ENCODE results near the gene NEUROD6. TPM values are rescaled to one million over a fixed set of nuclear protein-coding genes. Genes with fewer than 3 reads are reported as not detected.
A peak's percentile ranks its signal among the peaks of the same experiment; 100 is the strongest.

The NEUROD6 gene
- total and polyA plus RNA-seq, 8 donors: 0.12 to 0.17 TPM; not detected in 6

- Histone ChIP-seq H3K4me1 (no peaks in the 10 kb centered on the region), H3K27me3 (peaks cover 26 to 53% of the 10 kb centered on the region in 2 donors), H3K9me3 (no peaks in the 10 kb centered on the region), H3K4me3 (peak overlapping the region in 1 of 2 donors; percentile 15), H3K36me3 (no peaks in the 10 kb centered on the region), H3K27ac (no peak overlapping the region)
- no peak for DNase-seq
- intact Hi-C loops (cut with DNase I): no loop called here
- ATAC-seq: peak; percentile 18
- TF ChIP-seq CTCF (IDR thresholded peaks at IDR 0.05): no peak
Observed at GRCh38 chr7:31335884-31336201, 4.7 kb downstream of the NEUROD6 start.

- no peak overlapping the region for H3K27ac ChIP-seq
- TF ChIP-seq CTCF (IDR thresholded peaks at IDR 0.05): no peak
- H3K27me3 ChIP-seq: peaks cover 26 to 50% of the 10 kb centered on the region in 2 donors
- intact Hi-C loops (cut with DNase I): no loop called here
- no peaks in the 10 kb centered on the region for H3K36me3 ChIP-seq
- DNase-seq (peak in 2 of 4 donors; percentile 83 to 91), ATAC-seq (no peak)
- H3K9me3 ChIP-seq: no peaks in the 10 kb centered on the region
- no peaks in the 10 kb centered on the region for H3K4me1 ChIP-seq
- H3K4me3 ChIP-seq: no peak overlapping the region
Observed at GRCh38 chr7:31335161-31335856, 5.2 kb downstream of the NEUROD6 start.

- H3K9me3 ChIP-seq: no peaks in the 10 kb centered on the region
- H3K4me1 ChIP-seq: no peaks in the 10 kb centered on the region
- TF ChIP-seq CTCF (IDR thresholded peaks at IDR 0.05): no peak
- ATAC-seq (peak; percentile 50), DNase-seq (no peak)
- H3K27me3 ChIP-seq: peaks cover 17 to 34% of the 10 kb centered on the region in 2 donors
- no peaks in the 10 kb centered on the region for H3K36me3 ChIP-seq
- H3K4me3 ChIP-seq: no peak overlapping the region
- intact Hi-C loops (cut with DNase I): no loop called here
- H3K27ac ChIP-seq: no peak overlapping the region
Observed at GRCh38 chr7:31333291-31333690, 7.2 kb downstream of the NEUROD6 start.

GRCh38 chr7:31327071-31327470 lies 13.5 kb downstream of the NEUROD6 start:
- no peaks in the 10 kb centered on the region for H3K36me3 ChIP-seq
- H3K4me1 ChIP-seq: no peaks in the 10 kb centered on the region
- H3K9me3 ChIP-seq: no peaks in the 10 kb centered on the region
- no peak overlapping the region for H3K4me3 ChIP-seq
- H3K27me3 ChIP-seq: no peaks in the 10 kb centered on the region
- intact Hi-C loops (cut with DNase I): no loop called here
- DNase-seq (no peak), ATAC-seq (peak; percentile 31)
- H3K27ac ChIP-seq: no peak overlapping the region
- no peak for TF ChIP-seq CTCF (IDR thresholded peaks at IDR 0.05)

- DNase-seq (no peak), ATAC-seq (no peak)
- H3K4me3 ChIP-seq: no peak overlapping the region
- no peaks in the 10 kb centered on the region for H3K9me3 ChIP-seq
- TF ChIP-seq CTCF (IDR thresholded peaks at IDR 0.05): no peak
- H3K27me3 ChIP-seq: no peaks in the 10 kb centered on the region
- no peaks in the 10 kb centered on the region for H3K4me1 ChIP-seq
- intact Hi-C loops (cut with DNase I): no loop called here
- no peak overlapping the region for H3K27ac ChIP-seq
- no peaks in the 10 kb centered on the region for H3K36me3 ChIP-seq
Observed at GRCh38 chr7:31326416-31326815, 14.1 kb downstream of the NEUROD6 start.
